Ishikawa (cell line): Measurements from ENCODE around the gene C1QC.

Source experiments
- CEBPB ChIP-seq: IDR thresholded peaks from 2 replicates; pipeline ENCODE4 v1.6.1; 2012
- CREB1 ChIP-seq: IDR thresholded peaks from 2 replicates; pipeline ENCODE4 v1.6.1; 2012; ENCODE audit warnings: low read depth
- EGR1 ChIP-seq: IDR thresholded peaks from 2 replicates; pipeline ENCODE4 v1.6.1; 2012
- EP300 ChIP-seq: IDR thresholded peaks from 2 replicates; pipeline ENCODE4 v1.6.1; 2012; ENCODE audit warnings: borderline replicate concordance
- FOXM1 ChIP-seq: IDR thresholded peaks from 2 replicates; pipeline ENCODE4 v1.6.1; 2012; ENCODE audit warnings: low read depth, borderline replicate concordance
- NFIC ChIP-seq: IDR thresholded peaks from 2 replicates; pipeline ENCODE4 v1.6.1; 2012
- RAD21 ChIP-seq: IDR thresholded peaks from 2 replicates; pipeline ENCODE4 v1.6.1; 2012; ENCODE audit warnings: low read depth
- TAF1 ChIP-seq: IDR thresholded peaks from 2 replicates; pipeline ENCODE4 v1.6.1; 2012; ENCODE audit warnings: low read depth, mild to moderate bottlenecking
- TCF12 ChIP-seq: IDR thresholded peaks from 2 replicates; pipeline ENCODE4 v1.6.1; 2012; ENCODE audit warnings: low read depth
- TEAD4 ChIP-seq: IDR thresholded peaks from 2 replicates; pipeline ENCODE4 v1.6.1; 2012
- YY1 ChIP-seq: IDR thresholded peaks from 2 replicates; pipeline ENCODE4 v1.6.1; 2012; ENCODE audit warnings: low read depth
- ZBTB7A ChIP-seq: IDR thresholded peaks from 2 replicates; pipeline ENCODE4 v1.6.1; 2012; ENCODE audit warnings: low read depth
- TF ChIP-seq, protein P1 (sequence below): IDR thresholded peaks from 2 replicates; pipeline ENCODE4 v1.6.1; 2012
- TF ChIP-seq, protein P2 (sequence below): IDR thresholded peaks from 2 replicates; pipeline ENCODE4 v1.6.1; 2012
- TF ChIP-seq, protein P3 (sequence below): IDR thresholded peaks from 2 replicates; pipeline ENCODE4 v1.6.1; 2012; ENCODE audit warnings: low read depth, mild to moderate bottlenecking

C1QC gene

DNA sequence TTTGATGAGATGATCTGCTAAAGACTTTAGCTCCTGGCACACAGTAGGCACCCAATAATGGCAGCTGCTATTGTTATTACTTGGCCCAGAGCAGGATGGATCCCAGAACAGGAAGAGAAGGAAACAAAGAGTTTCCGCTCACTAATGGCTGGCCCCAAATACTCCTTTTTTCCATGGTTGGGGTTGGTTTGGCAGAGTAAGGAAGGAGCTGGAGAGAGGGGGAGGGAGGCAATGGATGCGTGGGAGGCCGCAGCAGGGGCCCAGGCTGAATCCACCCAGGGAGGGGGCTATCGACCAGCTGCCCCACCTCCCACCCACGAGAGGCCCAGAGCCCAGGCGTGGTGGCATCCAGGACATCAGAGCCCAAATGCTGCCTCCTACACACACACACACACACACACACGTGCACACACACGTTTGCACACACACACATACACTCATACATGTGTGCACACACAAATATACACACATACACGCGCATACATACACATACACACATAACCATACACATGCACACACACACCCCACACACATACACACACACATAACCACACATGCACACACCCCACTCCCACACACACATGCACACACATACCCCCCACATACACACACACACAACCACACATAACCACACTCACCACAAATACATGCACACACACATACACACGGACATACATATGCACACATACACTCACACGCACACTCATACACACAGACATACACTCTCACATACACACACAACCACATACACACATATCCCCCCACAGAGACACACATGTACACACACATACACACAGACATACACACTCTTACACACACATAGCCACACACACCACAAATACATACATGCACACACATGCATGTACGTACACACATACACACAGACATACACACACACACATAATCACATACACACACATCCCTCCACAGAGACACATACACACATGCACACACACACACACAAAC, 34.8 kb downstream of the C1QC start:
- TF ChIP-seq EGR1: no peak
- no peak for TF ChIP-seq TEAD4
- no peak for TF ChIP-seq FOXM1

DNA sequence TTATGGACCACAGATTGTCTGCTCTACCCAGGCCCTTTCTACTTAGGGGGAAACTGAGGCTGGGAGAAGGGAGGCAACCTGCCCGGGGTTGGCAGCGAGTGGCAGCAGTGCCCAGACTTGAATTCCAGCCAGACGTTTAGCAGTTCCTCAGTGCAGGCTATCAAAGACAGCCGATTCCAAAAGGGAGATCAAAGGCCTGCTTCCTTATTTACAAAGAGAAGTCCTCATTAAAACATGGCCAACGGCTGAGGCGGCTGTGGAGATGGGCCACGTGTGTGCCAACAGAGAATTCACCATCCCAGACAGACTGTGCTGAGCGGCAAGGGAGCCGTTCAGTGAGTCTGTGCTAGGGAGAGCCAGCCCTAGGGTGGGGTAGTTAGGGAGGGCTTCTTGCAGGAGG, 37.3 kb downstream of the C1QC start:
- TF ChIP-seq EP300: no peak
- no peak for TF ChIP-seq FOXM1

DNA sequence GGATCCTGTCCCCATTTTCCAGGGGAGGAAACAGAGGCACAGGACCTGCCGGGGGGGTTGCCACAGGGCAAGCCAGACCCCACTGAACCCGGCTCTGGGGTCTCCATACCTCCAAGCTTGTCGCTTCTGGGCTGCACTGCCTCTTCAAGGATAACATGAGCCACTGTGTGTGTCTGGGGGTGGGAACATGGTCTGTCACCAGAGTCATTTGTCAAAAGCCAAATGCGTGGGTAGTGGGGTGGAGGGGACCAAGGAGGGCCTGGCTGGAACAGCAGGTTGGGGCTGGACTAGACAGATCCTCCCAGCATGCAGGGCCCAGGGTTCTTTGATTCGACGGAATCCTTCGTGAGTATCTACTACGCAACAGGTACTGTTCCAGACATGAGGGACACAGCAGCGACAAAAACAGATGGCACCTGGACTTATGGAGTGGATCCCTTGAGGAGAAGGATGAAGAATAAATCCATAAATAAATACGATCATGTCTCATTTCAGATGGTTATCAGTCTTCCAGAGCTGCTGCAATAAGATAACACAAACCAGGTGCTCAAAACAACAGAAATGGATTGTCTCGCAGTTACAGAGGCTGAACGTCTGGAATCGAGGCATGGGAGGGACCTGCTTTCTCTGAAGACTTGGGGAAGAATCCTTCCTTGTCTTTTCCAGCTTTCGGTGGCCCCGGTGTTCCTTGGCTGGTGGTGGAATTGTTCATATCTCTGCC, 38.3 kb downstream of the C1QC start:
- TF ChIP-seq, protein P1, sequence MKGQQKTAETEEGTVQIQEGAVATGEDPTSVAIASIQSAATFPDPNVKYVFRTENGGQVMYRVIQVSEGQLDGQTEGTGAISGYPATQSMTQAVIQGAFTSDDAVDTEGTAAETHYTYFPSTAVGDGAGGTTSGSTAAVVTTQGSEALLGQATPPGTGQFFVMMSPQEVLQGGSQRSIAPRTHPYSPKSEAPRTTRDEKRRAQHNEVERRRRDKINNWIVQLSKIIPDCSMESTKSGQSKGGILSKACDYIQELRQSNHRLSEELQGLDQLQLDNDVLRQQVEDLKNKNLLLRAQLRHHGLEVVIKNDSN: no peak
- TF ChIP-seq EGR1 (no peak), RAD21 (no peak), ZBTB7A (no peak), CREB1 (no peak), CEBPB (no peak), FOXM1 (no peak), TCF12 (no peak), TEAD4 (no peak)
- TF ChIP-seq, protein P2, sequence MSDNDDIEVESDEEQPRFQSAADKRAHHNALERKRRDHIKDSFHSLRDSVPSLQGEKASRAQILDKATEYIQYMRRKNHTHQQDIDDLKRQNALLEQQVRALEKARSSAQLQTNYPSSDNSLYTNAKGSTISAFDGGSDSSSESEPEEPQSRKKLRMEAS: no peak

DNA sequence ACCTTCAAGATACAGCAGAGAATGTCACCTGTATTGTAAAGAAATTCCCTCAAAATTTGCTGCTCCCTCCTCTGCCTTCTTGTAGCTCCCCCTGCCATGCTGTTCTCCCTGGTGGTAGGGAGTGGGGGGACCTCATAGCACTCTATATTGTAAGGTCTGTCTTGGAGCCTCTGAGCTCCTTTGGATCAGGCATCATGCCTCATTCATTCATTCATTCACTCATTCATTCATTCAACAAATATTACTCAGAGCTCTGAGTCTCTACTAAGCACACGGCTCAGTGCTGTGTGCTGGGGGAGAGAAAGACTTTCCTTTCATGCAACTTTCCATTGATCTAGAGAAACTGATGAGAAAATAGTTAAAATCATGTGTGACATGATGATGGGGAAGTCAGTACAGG, 40.1 kb downstream of the C1QC start:
- no peak for TF ChIP-seq CREB1
- TF ChIP-seq EP300: no peak
- TF ChIP-seq, protein P1: no peak
- no peak for TF ChIP-seq RAD21
- no peak for TF ChIP-seq NFIC
- no peak for TF ChIP-seq EGR1
- TF ChIP-seq YY1: no peak
- no peak for TF ChIP-seq TAF1
- no peak for TF ChIP-seq TCF12
- TF ChIP-seq, protein P3, sequence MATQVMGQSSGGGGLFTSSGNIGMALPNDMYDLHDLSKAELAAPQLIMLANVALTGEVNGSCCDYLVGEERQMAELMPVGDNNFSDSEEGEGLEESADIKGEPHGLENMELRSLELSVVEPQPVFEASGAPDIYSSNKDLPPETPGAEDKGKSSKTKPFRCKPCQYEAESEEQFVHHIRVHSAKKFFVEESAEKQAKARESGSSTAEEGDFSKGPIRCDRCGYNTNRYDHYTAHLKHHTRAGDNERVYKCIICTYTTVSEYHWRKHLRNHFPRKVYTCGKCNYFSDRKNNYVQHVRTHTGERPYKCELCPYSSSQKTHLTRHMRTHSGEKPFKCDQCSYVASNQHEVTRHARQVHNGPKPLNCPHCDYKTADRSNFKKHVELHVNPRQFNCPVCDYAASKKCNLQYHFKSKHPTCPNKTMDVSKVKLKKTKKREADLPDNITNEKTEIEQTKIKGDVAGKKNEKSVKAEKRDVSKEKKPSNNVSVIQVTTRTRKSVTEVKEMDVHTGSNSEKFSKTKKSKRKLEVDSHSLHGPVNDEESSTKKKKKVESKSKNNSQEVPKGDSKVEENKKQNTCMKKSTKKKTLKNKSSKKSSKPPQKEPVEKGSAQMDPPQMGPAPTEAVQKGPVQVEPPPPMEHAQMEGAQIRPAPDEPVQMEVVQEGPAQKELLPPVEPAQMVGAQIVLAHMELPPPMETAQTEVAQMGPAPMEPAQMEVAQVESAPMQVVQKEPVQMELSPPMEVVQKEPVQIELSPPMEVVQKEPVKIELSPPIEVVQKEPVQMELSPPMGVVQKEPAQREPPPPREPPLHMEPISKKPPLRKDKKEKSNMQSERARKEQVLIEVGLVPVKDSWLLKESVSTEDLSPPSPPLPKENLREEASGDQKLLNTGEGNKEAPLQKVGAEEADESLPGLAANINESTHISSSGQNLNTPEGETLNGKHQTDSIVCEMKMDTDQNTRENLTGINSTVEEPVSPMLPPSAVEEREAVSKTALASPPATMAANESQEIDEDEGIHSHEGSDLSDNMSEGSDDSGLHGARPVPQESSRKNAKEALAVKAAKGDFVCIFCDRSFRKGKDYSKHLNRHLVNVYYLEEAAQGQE: no peak
- TF ChIP-seq ZBTB7A: no peak
- TF ChIP-seq, protein P2: no peak
- no peak for TF ChIP-seq CEBPB
- TF ChIP-seq TEAD4: no peak
- TF ChIP-seq FOXM1: no peak

DNA sequence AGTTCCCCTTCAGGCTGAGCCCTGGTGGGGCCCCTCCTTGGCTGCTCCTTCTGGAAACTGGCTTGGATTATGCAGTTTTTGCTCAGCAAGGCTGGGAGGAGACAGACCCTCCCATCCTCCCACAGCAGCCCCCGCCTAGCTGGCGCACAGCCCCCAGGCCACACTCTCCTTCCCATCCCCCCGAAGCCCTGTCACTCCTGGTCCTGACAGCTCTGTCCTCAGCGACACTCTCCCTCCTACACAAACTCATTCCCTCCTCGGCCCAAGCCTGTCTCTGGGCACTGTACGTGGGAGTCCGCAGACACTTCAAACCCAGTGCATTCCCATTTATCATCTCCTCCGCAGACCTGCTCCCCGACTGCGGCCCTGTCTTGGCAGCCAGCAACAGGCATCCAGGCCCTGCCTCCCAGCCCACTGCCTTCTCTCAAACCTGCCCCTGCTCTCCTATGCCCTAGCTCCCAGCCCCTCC, 42.2 kb downstream of the C1QC start:
- no peak for TF ChIP-seq EGR1
- TF ChIP-seq TCF12: no peak
- TF ChIP-seq ZBTB7A: no peak
- TF ChIP-seq, protein P2: no peak
- TF ChIP-seq YY1: no peak
- no peak for TF ChIP-seq TEAD4
- TF ChIP-seq, protein P3: no peak
- no peak for TF ChIP-seq TAF1
- TF ChIP-seq, protein P1: no peak
- no peak for TF ChIP-seq EP300
- no peak for TF ChIP-seq FOXM1
- no peak for TF ChIP-seq CEBPB
- TF ChIP-seq NFIC: no peak
- TF ChIP-seq RAD21: no peak
- TF ChIP-seq CREB1: no peak
